HepG2 (cell line): ENCODE results near the gene CASP7. TPM values are rescaled to one million over a fixed set of nuclear protein-coding genes. Genes with fewer than 3 reads are reported as not detected.

Experiments used
- CEBPB ChIP-seq: IDR thresholded peaks from 2 replicates; pipeline ENCODE4 v1.6.1; 2011; ENCODE audit warnings: low read depth, low read length, improper control_type of control experiment, borderline replicate concordance
- CENPT ChIP-seq: sonication (generic); formaldehyde crosslinking; IDR thresholded peaks from 2 replicates; pipeline ENCODE4 v1.8.0; 2022; ENCODE audit warnings: low read depth, mild to moderate bottlenecking, moderate library complexity, missing genetic modification reagents
- EZH2 ChIP-seq: conservative IDR thresholded peaks from 2 replicates; pipeline ENCODE4 v1.6.1; 2012; ENCODE audit warnings: mild to moderate bottlenecking, low read depth, low read length, moderate library complexity
- TSC22D2 ChIP-seq: sonication (generic); formaldehyde crosslinking; IDR thresholded peaks from 2 replicates; pipeline ENCODE4 v1.5.1; 2020; ENCODE audit warnings: missing genetic modification reagents, mild to moderate bottlenecking, borderline replicate concordance
- ZNF441 ChIP-seq: sonication (generic); formaldehyde crosslinking; IDR thresholded peaks from 2 replicates; pipeline ENCODE4 v1.7.0; 2021; ENCODE audit warnings: missing genetic modification reagents, borderline replicate concordance
- polyA plus RNA-seq, 8 experiments: library from polyadenylated mRNA; depleted of rRNA in 3 of 8; stranded (reverse) in 7 of 8; unstranded in 1 of 8; fragments of >200 nt; fragmentation: Illumina TruSeq in 4 of 8; extraction: Trizol in 4 of 8; gene quantifications; 2 replicates each; pipeline versions ENCODE4 v1.2.1 to v1.2.3, GENCODE V29; 2011 to 2016; ENCODE audit warnings: low read depth in 4 of 8, missing spikeins in 1 of 8, mixed read lengths in 1 of 8; ENCODE audit not compliant: insufficient read depth in 1 of 8
- total RNA-seq, 5 experiments: library from RNA; depleted of rRNA; stranded (reverse); fragments of >200 nt; fragmentation: Illumina TruSeq; extraction: Trizol; gene quantifications; 2 replicates each; pipeline ENCODE4 v1.2.3, GENCODE V29; 2016; ENCODE audit warnings: low read depth in 1 of 5
- TF ChIP-seq, protein P1 (sequence below), 2 experiments: sonication (generic) in 1 of 2; formaldehyde crosslinking in 1 of 2; IDR thresholded peaks; 2 replicates each; pipeline versions ENCODE4 v1.6.1 to v1.9.0; 2014 to 2022; ENCODE audit warnings: antibody characterized with exemption in 1 of 2, borderline replicate concordance in 1 of 2, inconsistent platforms in 1 of 2, low read depth in 1 of 2, missing genetic modification reagents in 1 of 2
- TF ChIP-seq, protein P2 (sequence below): sonication (generic); formaldehyde crosslinking; IDR thresholded peaks from 2 replicates; pipeline ENCODE4 v1.8.0; 2022; ENCODE audit warnings: missing genetic modification reagents, mild to moderate bottlenecking, inconsistent platforms, borderline replicate concordance

The CASP7 gene
- total and polyA plus RNA-seq, 2 of the 13 experiments (the other 11 are each of a cell fraction or from before 2014, with no cell fraction given), result 11.9 to 39.3 TPM

DNA sequence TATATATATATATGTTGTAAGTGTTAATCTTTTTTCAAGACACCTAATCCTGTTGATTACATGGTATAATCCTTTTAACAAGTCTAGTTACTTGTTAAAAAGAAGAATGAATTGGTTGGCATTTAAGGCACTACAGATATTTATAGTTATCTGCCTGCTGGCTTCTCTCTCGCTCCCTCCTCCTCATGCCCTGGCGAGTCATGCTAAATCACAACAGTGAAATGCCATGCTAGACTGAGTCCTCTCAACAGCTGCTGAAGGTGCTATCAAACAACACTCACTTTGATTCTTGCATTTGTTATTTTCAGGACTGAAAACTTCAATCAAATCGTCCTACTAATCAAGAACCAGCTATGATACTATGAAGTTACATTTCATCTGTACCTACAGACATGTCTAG lies 31.2 kb upstream of the CASP7 start (continued):
- no peak for TF ChIP-seq CEBPB
- no peak for TF ChIP-seq TSC22D2
- TF ChIP-seq, protein P1, sequence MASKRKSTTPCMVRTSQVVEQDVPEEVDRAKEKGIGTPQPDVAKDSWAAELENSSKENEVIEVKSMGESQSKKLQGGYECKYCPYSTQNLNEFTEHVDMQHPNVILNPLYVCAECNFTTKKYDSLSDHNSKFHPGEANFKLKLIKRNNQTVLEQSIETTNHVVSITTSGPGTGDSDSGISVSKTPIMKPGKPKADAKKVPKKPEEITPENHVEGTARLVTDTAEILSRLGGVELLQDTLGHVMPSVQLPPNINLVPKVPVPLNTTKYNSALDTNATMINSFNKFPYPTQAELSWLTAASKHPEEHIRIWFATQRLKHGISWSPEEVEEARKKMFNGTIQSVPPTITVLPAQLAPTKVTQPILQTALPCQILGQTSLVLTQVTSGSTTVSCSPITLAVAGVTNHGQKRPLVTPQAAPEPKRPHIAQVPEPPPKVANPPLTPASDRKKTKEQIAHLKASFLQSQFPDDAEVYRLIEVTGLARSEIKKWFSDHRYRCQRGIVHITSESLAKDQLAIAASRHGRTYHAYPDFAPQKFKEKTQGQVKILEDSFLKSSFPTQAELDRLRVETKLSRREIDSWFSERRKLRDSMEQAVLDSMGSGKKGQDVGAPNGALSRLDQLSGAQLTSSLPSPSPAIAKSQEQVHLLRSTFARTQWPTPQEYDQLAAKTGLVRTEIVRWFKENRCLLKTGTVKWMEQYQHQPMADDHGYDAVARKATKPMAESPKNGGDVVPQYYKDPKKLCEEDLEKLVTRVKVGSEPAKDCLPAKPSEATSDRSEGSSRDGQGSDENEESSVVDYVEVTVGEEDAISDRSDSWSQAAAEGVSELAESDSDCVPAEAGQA (IDR thresholded peaks at IDR 0.05; ENCODE audit: low read depth), result no peak
- TF ChIP-seq, protein P1 (CRISPR knock-in tag; IDR thresholded peaks at IDR 0.05; ENCODE audit: borderline replicate concordance), result no peak
- no peak for TF ChIP-seq CENPT
- no peak for TF ChIP-seq ZNF441 (CRISPR knock-in tag)
- TF ChIP-seq EZH2, result no peak
- TF ChIP-seq, protein P2, sequence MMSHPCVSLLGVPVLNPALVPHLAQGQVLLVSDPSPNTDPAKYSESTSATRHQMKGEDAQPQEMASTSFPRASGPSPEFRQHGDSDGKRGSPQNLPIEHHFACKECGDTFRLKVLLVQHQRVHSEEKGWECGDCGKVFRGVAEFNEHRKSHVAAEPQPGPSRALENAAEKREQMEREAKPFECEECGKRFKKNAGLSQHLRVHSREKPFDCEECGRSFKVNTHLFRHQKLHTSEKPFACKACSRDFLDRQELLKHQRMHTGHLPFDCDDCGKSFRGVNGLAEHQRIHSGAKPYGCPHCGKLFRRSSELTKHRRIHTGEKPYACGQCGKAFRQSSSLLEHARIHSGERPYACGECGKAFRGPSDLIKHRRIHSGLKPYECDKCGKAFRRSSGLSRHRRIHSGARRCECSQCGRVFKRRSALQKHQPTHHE (CRISPR knock-in tag), result no peak
